Ascending aorta (tissue), 2 donors: Measurements from ENCODE around the gene KCNN4. TPM values are rescaled to one million over a fixed set of nuclear protein-coding genes. Genes with fewer than 3 reads are reported as not detected.

Experiments used
- DNase-seq, 2 donors: peaks; one replicate each; pipeline ENCODE4 v3.0.0-alpha.2; 2019; ENCODE audit warnings: low spot score in 2 of 2
- H3K27ac ChIP-seq, 2 donors: fragments of 200-600 bp; sonication (generic); one replicate each; pipeline ENCODE4 v1.5.1; 2016 to 2017; ENCODE audit warnings: mild to moderate bottlenecking in 1 of 2
- H3K27me3 ChIP-seq: fragments of 200-600 bp; sonication (generic); one replicate; pipeline ENCODE4 v1.5.1; 2017
- H3K36me3 ChIP-seq, 2 donors: fragments of 200-600 bp; sonication (generic); one replicate each; pipeline ENCODE4 v1.5.1; 2016
- H3K4me1 ChIP-seq, 2 donors: fragments of 200-600 bp; sonication (generic); one replicate each; pipeline ENCODE4 v1.5.1; 2016 to 2017; ENCODE audit warnings: mild to moderate bottlenecking in 1 of 2
- H3K4me3 ChIP-seq, 2 donors: fragments of 200-600 bp; sonication (generic); one replicate each; pipeline ENCODE4 v1.5.1; 2016 to 2017; ENCODE audit warnings: mild to moderate bottlenecking in 1 of 2
- H3K9me3 ChIP-seq, 2 donors: fragments of 200-600 bp; sonication (generic); one replicate each; pipeline ENCODE4 v1.5.1; 2016
- intact Hi-C: fragments of 100-400 bp; cut with DNase I; formaldehyde crosslinking; loops from one replicate; pipeline ENCODE4 v1.15.1; 2023
- total RNA-seq: library from RNA; depleted of rRNA; stranded (reverse); fragments of >200 nt; gene quantifications from one replicate; pipeline ENCODE4 v1.1.0, GENCODE V29; 2016
- TF ChIP-seq, protein P1 (sequence below), 3 experiments: fragments of 200-600 bp in 2 of 3; fragments of 450-650 bp in 1 of 3; sonication (generic) in 2 of 3; IDR thresholded peaks; one replicate each; pipeline ENCODE4 v1.5.1; 2016 to 2019; ENCODE audit warnings: antibody characterized with exemption in 3 of 3, mild to moderate bottlenecking in 1 of 3, moderate library complexity in 1 of 3

KCNN4 gene
- total RNA-seq, 1 donor from 2014 or later, result 2.3 TPM

DNA sequence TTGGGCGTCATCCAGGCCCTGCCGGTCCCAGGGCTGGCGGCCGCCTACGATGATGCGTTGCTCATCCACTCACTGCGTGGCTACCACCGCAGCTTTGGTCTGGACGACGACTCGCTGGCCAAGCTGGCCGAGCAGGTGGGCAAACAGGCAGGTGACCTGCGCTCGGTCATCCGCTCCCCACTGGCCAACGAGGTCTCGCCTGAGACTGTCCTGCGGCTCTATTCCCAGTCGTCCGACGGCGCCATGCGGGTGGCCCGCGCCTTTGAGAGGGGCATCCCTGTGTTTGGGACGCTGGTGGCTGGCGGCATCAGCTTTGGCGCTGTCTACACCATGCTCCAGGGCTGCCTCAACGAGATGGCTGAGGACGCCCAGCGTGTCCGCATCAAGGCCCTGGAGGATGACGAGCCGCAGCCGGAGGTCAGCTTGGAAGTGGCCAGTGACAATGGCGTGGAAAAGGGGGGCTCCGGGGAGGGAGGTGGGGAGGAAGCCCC lies 61.4 kb downstream of the KCNN4 start:
- H3K36me3 ChIP-seq, result no peaks in the 10 kb centered on the region
- intact Hi-C loops, result no loop called here
- H3K4me3 ChIP-seq, result no peak overlapping the region
- H3K9me3 ChIP-seq, result no peaks in the 10 kb centered on the region
- no peaks in the 10 kb centered on the region for H3K27me3 ChIP-seq
- no peaks in the 10 kb centered on the region for H3K4me1 ChIP-seq
- H3K27ac ChIP-seq, result no peak overlapping the region
- no peak for DNase-seq
- TF ChIP-seq, protein P1, sequence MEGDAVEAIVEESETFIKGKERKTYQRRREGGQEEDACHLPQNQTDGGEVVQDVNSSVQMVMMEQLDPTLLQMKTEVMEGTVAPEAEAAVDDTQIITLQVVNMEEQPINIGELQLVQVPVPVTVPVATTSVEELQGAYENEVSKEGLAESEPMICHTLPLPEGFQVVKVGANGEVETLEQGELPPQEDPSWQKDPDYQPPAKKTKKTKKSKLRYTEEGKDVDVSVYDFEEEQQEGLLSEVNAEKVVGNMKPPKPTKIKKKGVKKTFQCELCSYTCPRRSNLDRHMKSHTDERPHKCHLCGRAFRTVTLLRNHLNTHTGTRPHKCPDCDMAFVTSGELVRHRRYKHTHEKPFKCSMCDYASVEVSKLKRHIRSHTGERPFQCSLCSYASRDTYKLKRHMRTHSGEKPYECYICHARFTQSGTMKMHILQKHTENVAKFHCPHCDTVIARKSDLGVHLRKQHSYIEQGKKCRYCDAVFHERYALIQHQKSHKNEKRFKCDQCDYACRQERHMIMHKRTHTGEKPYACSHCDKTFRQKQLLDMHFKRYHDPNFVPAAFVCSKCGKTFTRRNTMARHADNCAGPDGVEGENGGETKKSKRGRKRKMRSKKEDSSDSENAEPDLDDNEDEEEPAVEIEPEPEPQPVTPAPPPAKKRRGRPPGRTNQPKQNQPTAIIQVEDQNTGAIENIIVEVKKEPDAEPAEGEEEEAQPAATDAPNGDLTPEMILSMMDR (IDR thresholded peaks at IDR 0.05), result no peak

DNA sequence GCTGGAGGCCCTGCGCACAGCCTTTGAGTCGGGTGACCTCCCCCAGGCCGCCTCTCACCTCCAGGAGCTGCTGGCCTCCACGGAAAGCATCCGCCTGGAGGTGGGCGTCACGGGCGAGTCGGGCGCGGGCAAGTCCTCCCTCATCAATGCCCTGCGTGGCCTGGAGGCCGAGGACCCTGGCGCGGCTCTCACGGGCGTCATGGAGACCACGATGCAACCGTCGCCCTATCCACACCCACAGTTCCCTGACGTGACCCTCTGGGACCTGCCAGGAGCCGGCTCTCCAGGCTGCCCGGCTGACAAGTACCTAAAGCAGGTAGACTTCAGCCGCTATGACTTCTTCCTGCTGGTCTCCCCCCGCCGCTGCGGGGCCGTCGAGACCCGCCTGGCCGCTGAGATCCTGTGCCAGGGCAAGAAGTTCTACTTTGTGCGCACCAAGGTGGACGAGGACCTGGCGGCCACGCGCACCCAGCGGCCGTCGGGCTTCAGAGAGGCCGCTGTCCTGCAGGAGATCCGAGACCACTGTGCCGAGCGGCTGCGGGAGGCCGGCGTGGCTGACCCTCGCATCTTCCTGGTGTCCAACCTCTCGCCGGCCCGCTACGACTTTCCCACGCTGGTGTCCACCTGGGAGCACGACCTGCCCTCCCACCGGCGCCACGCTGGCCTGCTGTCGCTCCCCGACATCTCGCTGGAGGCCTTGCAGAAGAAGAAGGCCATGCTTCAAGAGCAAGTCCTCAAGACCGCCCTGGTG lies 62.0 kb downstream of the KCNN4 start:
- DNase-seq, result no peak
- intact Hi-C loops, result no loop called here
- no peak overlapping the region for H3K27ac ChIP-seq
- no peaks in the 10 kb centered on the region for H3K27me3 ChIP-seq
- no peaks in the 10 kb centered on the region for H3K36me3 ChIP-seq
- H3K4me1 ChIP-seq, result no peaks in the 10 kb centered on the region
- H3K9me3 ChIP-seq, result no peaks in the 10 kb centered on the region
- no peak overlapping the region for H3K4me3 ChIP-seq
- TF ChIP-seq, protein P1 (IDR thresholded peaks at IDR 0.05), result no peak

Other genes starting within 250 kb of the KCNN4 start
- gene ZNF575, start 247.8 kb downstream of the KCNN4 start, total RNA-seq, result not detected
- 6.4 TPM for gene XRCC1, start 205.4 kb downstream of the KCNN4 start, total RNA-seq
- gene PINLYP, start 205.2 kb downstream of the KCNN4 start, total RNA-seq, result 2.2 TPM
- gene IRGQ, start 184.8 kb downstream of the KCNN4 start, total RNA-seq, result 17.2 TPM
- gene ZNF576, start 184.4 kb downstream of the KCNN4 start, total RNA-seq, result 3.1 TPM
- 0.32 TPM for gene SRRM5, start 168.9 kb downstream of the KCNN4 start, total RNA-seq
- 37.3 TPM for gene ZNF428, start 161.3 kb downstream of the KCNN4 start, total RNA-seq
- 3.5 TPM for gene CADM4, start 141.1 kb downstream of the KCNN4 start, total RNA-seq
- 30.2 TPM for gene PLAUR, start 110.8 kb downstream of the KCNN4 start, total RNA-seq
- not detected for gene IRGC, start 64.9 kb downstream of the KCNN4 start, total RNA-seq
- gene SMG9, start 26.0 kb downstream of the KCNN4 start, total RNA-seq, result 126 TPM
- gene LYPD5, start 21.5 kb upstream of the KCNN4 start, total RNA-seq, result not detected
- not detected for gene ZNF283, start 46.3 kb upstream of the KCNN4 start, total RNA-seq
- not detected for gene ZNF404, start 103.0 kb upstream of the KCNN4 start, total RNA-seq
- 6.5 TPM for gene ZNF45, start 154.3 kb upstream of the KCNN4 start, total RNA-seq
- 2.6 TPM for gene ZNF221, start 170.3 kb upstream of the KCNN4 start, total RNA-seq
- not detected for gene ZNF155, start 203.2 kb upstream of the KCNN4 start, total RNA-seq
- gene ZNF230, start 222.0 kb upstream of the KCNN4 start, total RNA-seq, result 0.32 TPM
- 0.43 TPM for gene ZNF222, start 244.4 kb upstream of the KCNN4 start, total RNA-seq